ENCODE measurements around the gene GKN2. TPM values are rescaled to one million over a fixed set of nuclear protein-coding genes. Genes with fewer than 3 reads are reported as not detected.

Gene GKN2
- total and polyA plus RNA-seq, 2 of the 13 experiments (the other 11 are each of a cell fraction or from before 2014, with no cell fraction given): not detected

DNA sequence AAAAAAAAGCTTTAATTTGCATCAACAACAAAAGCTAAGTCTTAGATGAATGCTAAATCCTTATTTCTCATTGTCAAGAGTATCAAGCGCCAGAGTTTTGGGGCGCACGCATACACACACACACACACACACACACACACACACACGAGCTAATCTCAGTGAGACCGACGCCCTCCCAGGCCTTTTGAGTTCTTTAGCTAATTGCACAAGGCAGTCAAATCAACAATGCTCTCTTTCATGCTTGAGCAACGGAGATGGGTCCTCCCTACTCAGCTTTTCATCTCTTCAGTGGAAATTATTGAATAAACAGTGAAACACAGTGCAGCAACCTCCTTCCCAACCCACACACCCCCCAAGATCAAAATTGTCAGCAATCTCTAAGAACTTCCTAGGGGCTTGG, 41.0 kb upstream of the GKN2 start (continued):
- TF ChIP-seq, protein P1, sequence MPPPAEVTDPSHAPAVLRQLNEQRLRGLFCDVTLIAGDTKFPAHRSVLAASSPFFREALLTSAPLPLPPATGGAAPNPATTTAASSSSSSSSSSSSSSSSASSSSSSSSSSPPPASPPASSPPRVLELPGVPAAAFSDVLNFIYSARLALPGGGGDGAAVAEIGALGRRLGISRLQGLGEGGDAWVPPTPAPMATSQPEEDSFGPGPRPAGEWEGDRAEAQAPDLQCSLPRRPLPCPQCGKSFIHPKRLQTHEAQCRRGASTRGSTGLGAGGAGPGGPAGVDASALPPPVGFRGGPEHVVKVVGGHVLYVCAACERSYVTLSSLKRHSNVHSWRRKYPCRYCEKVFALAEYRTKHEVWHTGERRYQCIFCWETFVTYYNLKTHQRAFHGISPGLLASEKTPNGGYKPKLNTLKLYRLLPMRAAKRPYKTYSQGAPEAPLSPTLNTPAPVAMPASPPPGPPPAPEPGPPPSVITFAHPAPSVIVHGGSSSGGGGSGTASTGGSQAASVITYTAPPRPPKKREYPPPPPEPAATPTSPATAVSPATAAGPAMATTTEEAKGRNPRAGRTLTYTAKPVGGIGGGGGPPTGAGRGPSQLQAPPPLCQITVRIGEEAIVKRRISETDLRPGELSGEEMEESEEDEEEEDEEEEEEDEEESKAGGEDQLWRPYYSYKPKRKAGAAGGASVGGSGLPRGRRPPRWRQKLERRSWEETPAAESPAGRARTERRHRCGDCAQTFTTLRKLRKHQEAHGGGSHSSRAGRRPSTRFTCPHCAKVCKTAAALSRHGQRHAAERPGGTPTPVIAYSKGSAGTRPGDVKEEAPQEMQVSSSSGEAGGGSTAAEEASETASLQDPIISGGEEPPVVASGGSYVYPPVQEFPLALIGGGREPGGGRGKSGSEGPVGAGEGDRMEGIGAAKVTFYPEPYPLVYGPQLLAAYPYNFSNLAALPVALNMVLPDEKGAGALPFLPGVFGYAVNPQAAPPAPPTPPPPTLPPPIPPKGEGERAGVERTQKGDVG (CRISPR knock-in tag; IDR thresholded peaks at IDR 0.05; ENCODE audit: borderline replicate concordance): no peak
- TF ChIP-seq DNMT1 (CRISPR knock-in tag; IDR thresholded peaks at IDR 0.05): no peak
- TF ChIP-seq ZNF34 (CRISPR knock-in tag; IDR thresholded peaks at IDR 0.05; ENCODE audit: borderline replicate concordance): no peak
- TF ChIP-seq RAD51 (IDR thresholded peaks at IDR 0.05; ENCODE audit: borderline replicate concordance): no peak
- TF ChIP-seq TMF1 (CRISPR knock-in tag; IDR thresholded peaks at IDR 0.05; ENCODE audit: low read depth): no peak
- TF ChIP-seq KDM3A (CRISPR knock-in tag; IDR thresholded peaks at IDR 0.05; ENCODE audit: low read depth): no peak
- no peak for TF ChIP-seq SP1 (IDR thresholded peaks at IDR 0.05)
- no peak for TF ChIP-seq SP1 (CRISPR knock-in tag; IDR thresholded peaks at IDR 0.05)
- no peak for TF ChIP-seq ZSCAN29 (CRISPR knock-in tag; conservative IDR thresholded peaks at IDR 0.05)
- TF ChIP-seq TCF12 (IDR thresholded peaks at IDR 0.05): no peak
- no peak for TF ChIP-seq TCF12 (CRISPR knock-in tag; IDR thresholded peaks at IDR 0.05)
- TF ChIP-seq SCMH1 (CRISPR knock-in tag; IDR thresholded peaks at IDR 0.05; ENCODE audit: borderline replicate concordance): no peak
- TF ChIP-seq ZNF740 (CRISPR knock-in tag; IDR thresholded peaks at IDR 0.05): no peak
- TF ChIP-seq SAP130 (CRISPR knock-in tag; IDR thresholded peaks at IDR 0.05; ENCODE audit: low read depth): peak; percentile 24; the same call in 1 of the 2 replicates
- TF ChIP-seq CAMTA2 (CRISPR knock-in tag; IDR thresholded peaks at IDR 0.05; ENCODE audit: borderline replicate concordance): no peak
- no peak for TF ChIP-seq ZZZ3 (CRISPR knock-in tag; IDR thresholded peaks at IDR 0.05; ENCODE audit: borderline replicate concordance)
- TF ChIP-seq ISL2 (CRISPR knock-in tag; IDR thresholded peaks at IDR 0.05): no peak
